Frontal cortex (tissue), 4 donors: Measurements from ENCODE around the gene FRAT2. TPM values are rescaled to one million over a fixed set of nuclear protein-coding genes. Genes with fewer than 3 reads are reported as not detected.

Experiments used
- DNase-seq, 2 donors: peaks; one replicate each; pipeline ENCODE4 v3.0.0; 2012; ENCODE audit warnings: low spot score in 2 of 2
- FAIRE-seq: peaks from 2 replicates; lab custom pipeline; 2012; peaks lifted over from hg19 to GRCh38; lab: Jason Lieb, UNC
- total RNA-seq: library from RNA; depleted of rRNA; stranded (reverse); fragments of >200 nt; gene quantifications from one replicate; pipeline ENCODE4 v1.2.3, GENCODE V29; 2014
- donor health status: control.
- donor health status: control.
- donor health status: control.

Gene FRAT2
- 17.1 TPM for total RNA-seq

- DNase-seq = peak; percentile 96 to 99
- FAIRE-seq = no peak
Measured at GRCh38 chr10:97334370-97335175, at the start of gene FRAT2. FRAT2 (minus strand) TSS chr10:97334729; CDS start chr10:97334572, 157 bp downstream.

- FAIRE-seq = no peak
- no peak for DNase-seq
Measured at GRCh38 chr10:97384156-97384555, 49.6 kb upstream of the FRAT2 start.

GRCh38 chr10:97383159-97383558 lies 48.6 kb upstream of the FRAT2 start:
- no peak for DNase-seq

GRCh38 chr10:97381626-97382025 lies 47.1 kb upstream of the FRAT2 start:
- DNase-seq = no peak
- no peak for FAIRE-seq

More at GRCh38 chr10:97383159-97383558, 48.6 kb upstream of the FRAT2 start:
- no peak for FAIRE-seq

GRCh38 chr10:97380516-97380915 lies 46.0 kb upstream of the FRAT2 start:
- no peak for FAIRE-seq
- DNase-seq = no peak

GRCh38 chr10:97378933-97379921 lies 44.7 kb upstream of the FRAT2 start:
- DNase-seq (no peak), FAIRE-seq (no peak)

GRCh38 chr10:97376413-97376812 lies 41.9 kb upstream of the FRAT2 start:
- FAIRE-seq = no peak
- no peak for DNase-seq

GRCh38 chr10:97373456-97373855 lies 38.9 kb upstream of the FRAT2 start:
- DNase-seq = no peak
- no peak for FAIRE-seq

GRCh38 chr10:97372233-97372875 lies 37.8 kb upstream of the FRAT2 start:
- FAIRE-seq = no peak
- DNase-seq = no peak

GRCh38 chr10:97371696-97372095 lies 37.2 kb upstream of the FRAT2 start:
- FAIRE-seq (no peak), DNase-seq (no peak)

- DNase-seq (no peak), FAIRE-seq (no peak)
Measured at GRCh38 chr10:97367126-97367649, 32.7 kb upstream of the FRAT2 start.

GRCh38 chr10:97366572-97366971 lies 32.0 kb upstream of the FRAT2 start:
- FAIRE-seq = no peak

GRCh38 chr10:97365761-97366351 lies 31.3 kb upstream of the FRAT2 start:
- FAIRE-seq (no peak), DNase-seq (no peak)

More at GRCh38 chr10:97366572-97366971, 32.0 kb upstream of the FRAT2 start:
- DNase-seq = no peak

- no peak for DNase-seq
- no peak for FAIRE-seq
Measured at GRCh38 chr10:97363071-97363470, 28.5 kb upstream of the FRAT2 start.

- FAIRE-seq = no peak
- DNase-seq = no peak
Measured at GRCh38 chr10:97362310-97363033, 27.9 kb upstream of the FRAT2 start.

- DNase-seq (no peak), FAIRE-seq (no peak)
Measured at GRCh38 chr10:97361537-97361901, 27.0 kb upstream of the FRAT2 start.

GRCh38 chr10:97360705-97361536 lies 26.4 kb upstream of the FRAT2 start:
- FAIRE-seq (no peak), DNase-seq (no peak)

- FAIRE-seq (no peak), DNase-seq (no peak)
Measured at GRCh38 chr10:97358781-97359180, 24.3 kb upstream of the FRAT2 start.
